GM21381 (cell line): Measurements from ENCODE around the gene DEFB131B.
A peak's percentile ranks its signal among the peaks of the same experiment; 100 is the strongest.
"Not testable (repeated sequence)": the region's sequence is repeated elsewhere in the genome, so short reads cannot be mapped to it uniquely, and the experiment has no call there.

Source experiments
- ATAC-seq: cut with Tn5 transposase; IDR thresholded peaks from one replicate; pipeline ENCODE4 v1.9.1; 2021; ENCODE audit warnings: mild to moderate bottlenecking, moderate library complexity; ENCODE audit not compliant: unreplicated experiment

Gene DEFB131B

DNA sequence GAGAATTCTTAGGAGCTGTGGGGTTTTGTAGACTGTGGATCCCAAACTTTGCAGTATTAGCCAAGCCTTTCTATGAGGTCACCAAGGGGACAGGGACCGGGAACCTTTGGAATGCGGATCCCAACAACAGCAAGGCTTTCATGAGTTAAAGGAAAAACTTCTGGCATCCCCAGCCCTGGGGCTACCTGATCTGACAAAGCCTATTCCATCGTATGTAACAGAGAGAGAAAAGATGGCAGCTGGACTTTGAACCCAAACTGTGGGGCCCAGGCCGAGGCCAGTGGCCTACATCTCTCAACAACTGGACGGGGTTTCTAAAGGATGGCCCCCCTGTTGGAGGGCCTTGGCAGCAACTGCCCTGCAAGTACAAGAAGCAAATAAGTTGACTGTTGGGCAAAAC, 32.5 kb downstream of the DEFB131B start:
- ATAC-seq: not testable (repeated sequence)

DNA sequence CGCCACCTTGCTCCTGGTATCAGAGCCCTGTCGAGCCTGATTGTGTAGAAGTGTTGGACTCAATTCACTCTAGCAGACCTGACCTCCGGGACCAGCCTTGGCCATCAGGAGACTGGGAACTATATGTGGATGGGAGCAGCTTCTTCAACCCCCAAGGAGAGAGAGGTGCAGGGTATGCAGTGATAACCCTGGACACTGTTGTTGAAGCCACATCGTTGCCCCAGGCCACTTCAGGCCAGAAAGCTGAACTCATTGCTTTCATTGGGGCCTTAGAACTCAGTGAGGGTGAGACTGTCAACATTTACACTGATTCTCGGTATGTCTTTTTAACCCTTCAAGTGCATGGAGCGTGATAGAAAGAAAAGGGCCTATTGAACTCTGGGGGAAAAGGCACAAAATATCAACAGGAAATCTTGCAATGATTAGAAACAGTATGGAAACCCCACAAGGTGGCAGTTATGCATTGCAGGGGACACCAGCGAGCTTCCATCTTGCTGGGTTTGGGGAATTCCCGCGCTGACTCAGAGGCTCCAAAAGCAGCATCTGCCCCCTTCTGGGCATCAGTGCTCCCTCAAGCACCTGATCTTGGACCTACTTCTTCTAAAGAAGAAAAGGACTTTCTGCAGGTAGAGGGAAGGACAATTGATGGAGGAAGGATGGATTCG, 33.2 kb downstream of the DEFB131B start:
- ATAC-seq: not testable (repeated sequence)

- not testable (repeated sequence) for ATAC-seq
These were observed 33.7 kb downstream of the DEFB131B start for GRCh38 chr11:71911986-71912340.

DNA sequence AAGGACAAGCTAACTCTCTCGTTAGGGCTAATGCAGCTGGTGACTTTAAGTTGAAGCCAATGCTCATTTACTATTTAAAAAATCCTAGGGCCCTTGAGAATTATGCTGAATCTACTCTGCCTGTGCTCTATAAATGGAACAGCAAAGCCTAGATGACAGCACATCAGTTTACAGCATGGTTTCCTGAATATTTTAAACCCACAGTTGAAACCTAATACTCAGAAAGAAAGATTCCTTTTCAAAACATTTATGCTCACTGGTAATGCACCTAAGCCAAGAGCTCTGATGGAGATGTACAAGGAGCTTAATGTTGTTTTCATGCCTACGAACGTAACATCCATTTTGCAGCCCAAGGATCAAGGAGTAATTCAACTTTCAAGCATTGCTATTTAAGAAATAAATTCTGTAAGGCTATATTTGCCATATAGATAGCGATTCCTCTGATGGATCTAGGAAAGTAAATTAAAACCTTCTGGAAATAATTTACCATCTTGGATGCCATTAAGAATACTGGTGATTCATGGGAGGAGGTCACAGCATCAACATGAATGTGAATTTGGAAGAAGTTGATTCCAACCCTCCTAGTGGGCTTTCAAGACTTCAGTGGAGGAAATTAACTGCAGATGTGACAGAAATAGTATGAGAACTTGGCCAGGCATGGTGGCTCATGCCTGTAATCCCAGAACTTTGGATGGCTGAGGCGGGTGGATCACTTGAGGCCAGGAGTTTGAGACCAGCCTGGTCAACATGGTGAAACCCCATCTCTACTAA, 35.7 kb downstream of the DEFB131B start:
- no peak for ATAC-seq

GRCh38 chr11:71914617-71915189, 36.5 kb downstream of the DEFB131B start:
- ATAC-seq: no peak

DNA sequence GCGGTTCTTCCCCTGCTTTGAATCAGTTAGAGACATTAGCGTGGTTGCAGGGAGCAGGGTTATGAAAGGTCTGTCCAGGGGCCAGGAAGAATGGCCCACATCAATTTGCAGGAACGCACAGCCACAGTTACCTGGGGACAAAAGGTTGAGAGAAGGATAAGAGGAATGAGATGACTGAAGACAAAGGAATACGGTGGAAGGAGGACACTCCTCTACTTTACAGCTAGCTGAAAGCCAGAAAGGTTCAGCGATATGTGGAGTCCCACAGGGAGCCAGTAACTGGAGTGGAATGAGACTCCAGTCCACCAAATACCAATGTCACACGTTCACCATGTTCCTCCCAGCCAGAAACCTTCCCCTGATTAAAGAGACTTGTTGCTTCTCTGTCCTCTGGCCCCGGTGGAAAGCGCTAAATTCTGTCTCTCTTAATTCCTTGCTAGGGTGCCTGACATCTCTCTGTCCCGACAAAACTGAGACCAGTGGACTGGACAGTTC, 39.4 kb downstream of the DEFB131B start:
- ATAC-seq: no peak

DNA sequence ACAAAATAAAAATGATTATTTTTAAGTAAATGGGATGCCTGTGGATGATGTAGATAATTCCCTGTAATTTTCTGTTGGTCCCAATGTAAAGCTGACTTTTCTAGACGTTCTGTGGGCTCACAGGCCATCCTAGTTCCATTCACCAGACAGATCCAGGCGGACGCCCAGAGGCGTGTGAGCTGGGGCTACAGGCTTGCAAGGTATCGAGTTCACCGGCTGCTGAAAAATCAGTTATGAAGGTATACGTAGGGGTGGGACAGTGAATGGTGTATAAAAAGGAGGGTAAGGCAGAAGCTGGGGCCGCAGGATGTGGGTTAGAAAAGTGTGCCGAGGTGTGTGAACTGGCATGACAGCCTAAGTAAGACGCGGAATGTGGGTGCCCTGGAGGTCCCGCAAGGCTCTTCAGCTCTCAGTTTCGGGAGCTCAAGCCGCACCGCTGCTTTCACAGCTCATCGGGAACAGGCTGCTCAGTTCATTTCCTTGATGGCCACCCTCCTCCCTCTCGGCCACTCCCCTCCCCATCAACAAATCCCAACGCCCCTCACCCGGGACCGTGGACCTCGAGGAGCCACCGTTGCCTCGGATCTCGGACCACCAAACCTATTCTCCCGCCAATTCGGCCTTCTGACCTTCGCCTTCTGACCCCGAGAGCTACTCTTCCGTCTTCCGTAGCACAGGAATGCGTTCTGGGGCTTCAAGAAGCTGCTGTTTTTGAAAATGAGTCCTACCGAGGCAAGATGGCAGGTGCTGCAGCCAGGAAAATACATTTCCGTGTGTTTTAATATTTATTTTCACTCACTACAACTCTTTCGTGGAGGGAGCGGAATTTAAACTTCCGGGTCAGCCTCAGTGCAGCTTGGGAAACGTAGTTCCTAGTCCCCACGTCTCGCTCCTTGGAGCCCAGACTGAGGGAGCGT, 49.8 kb downstream of the DEFB131B start, which contains the start of gene XNDC1N:
Gene XNDC1N (minus strand): TSS at position 775 of the 917 bp plus-strand sequence. CDS start 5,241 bp downstream, outside the sequence.
- peak; percentile 71 for ATAC-seq

DNA sequence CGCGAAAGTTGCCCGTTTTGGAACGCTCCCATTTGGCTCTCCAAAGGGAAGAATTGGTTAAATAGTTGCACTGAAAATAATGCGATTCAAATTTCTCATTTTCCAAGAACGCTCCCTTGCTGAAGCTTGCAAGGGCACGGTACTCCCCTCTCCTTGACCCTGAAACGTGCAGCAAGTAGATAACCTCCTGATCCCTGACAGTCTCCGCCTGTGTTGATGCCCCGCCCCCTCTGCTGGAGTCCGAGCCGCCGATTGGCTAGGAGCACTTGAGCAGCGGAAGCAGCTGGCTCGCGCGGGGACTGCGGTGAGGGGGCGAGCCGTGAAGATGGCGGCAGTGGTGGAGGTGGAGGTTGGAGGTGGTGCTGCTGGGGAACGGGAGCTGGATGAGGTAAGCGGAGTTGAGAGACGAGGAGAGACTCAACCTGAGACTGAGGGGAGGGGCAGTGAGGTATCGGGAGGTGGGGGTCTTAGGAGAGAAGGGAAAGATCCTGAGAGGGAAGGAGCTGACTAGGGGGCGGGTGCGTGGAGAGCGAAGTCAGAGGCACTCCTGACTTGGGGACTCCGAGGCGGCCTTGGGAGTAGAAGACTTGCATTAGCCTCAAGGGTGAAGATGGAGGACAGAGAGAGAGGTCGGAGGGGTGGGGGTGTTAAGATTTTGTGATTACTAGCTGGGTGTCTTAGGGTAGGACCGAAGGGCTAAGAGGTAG, 50.6 kb downstream of the DEFB131B start, which contains the start of gene RNF121:
Gene RNF121 (plus strand): TSS at position 310 of the 707 bp plus-strand sequence. CDS start 16 bp downstream, at position 326.
- ATAC-seq: peak; percentile 65

- no peak for ATAC-seq
These were observed 51.2 kb downstream of the DEFB131B start for GRCh38 chr11:71929491-71929890.

DNA sequence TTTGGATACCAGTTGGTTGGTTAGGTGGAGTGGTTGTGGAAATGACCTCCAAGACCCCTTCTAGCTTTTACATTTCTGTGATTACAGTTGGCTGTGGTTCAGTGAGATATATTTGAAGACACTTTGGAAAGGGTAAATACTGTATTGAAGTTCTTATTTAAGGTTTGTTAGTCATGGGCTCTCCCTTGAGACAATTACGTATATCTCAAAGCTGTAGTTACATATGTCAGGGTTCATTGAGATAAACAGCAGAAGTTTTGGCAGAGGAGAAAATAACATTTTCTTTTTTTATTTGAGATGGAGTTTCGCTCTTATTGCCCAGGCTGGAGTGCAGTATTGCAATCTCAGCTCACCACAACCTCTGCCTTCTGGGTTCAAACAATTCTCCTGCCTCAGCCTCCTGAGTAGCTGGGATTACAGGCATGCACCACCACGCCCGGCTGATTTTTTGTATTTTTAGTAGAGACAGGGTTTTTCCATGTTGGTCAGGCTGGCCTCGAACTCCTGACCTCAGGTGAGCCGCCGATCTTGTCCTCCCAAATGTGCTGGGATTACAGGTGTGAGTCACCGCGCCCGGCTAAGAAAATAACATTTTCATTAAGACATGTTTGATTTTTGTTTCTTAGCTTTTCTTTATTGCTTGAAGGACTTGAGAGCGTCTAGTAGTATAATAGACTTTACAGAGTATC, 52.4 kb downstream of the DEFB131B start:
- no peak for ATAC-seq

DNA sequence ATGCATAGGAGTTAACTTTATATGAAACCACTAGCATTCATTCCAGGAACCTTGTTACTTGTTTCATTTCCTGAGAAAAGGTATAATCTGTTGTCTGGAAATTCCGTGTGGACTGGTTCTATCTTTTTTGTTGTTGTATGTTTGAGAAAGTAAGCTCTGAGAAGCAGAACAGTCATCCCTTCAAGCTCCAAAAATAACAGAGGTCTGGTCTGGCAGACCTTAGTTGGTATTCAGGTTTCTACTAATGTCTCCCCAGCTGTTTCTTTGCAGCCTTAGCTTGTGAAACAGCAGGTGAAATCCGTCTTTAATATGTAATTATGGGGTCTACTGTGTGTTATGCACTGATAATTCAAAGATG, 53.0 kb downstream of the DEFB131B start:
- ATAC-seq: no peak

- no peak for ATAC-seq
These were observed 55.1 kb downstream of the DEFB131B start for GRCh38 chr11:71933141-71933933.
